Measurements from ENCODE around the gene IQCH.
A peak's percentile ranks its signal among the peaks of the same experiment; 100 is the strongest.

GRCh38 chr15:67383899-67384298 lies 129.3 kb downstream of the IQCH start:
- peak; percentile 47 to 49 for TF ChIP-seq CTCF (conservative IDR thresholded peaks at IDR 0.05; ENCODE audit: low read depth in 2 of 2)
- no peak for TF ChIP-seq POLR2AphosphoS5 (IDR thresholded peaks at IDR 0.05; ENCODE audit: low read depth)
